Measurements from ENCODE around the gene ACO2. TPM values are rescaled to one million over a fixed set of nuclear protein-coding genes. Genes with fewer than 3 reads are reported as not detected.

The ACO2 gene
- total RNA-seq, 2 experiments from 2014 or later = 69.5 to 71.9 TPM

GRCh38 chr22:41543854-41544670 is 75.1 kb downstream of the ACO2 start, which contains the start of gene POLR3H:
POLR3H (minus strand) TSS chr22:41544470; CDS start chr22:41544101, 369 bp downstream.
- ATAC-seq (ENCODE audit: poor library complexity) = peak; percentile 98
- peaks cover 41% of the 10 kb centered on the region for H3K4me1 Mint-ChIP-seq (ENCODE audit: low read depth)
- H3K36me3 Mint-ChIP-seq (ENCODE audit: low read depth) = peaks cover 28% of the 10 kb centered on the region

GRCh38 chr22:41544671-41545476 is 76.0 kb downstream of the ACO2 start:
- H3K4me3 ChIP-seq (ENCODE audit: low read length) = peak overlapping the region; percentile 90
- no peaks in the 10 kb centered on the region for H3K9me3 ChIP-seq (ENCODE audit: control insufficient read depth in 1 of 2, insufficient read depth in 1 of 2, low read length in 2 of 2)
- no peak for TF ChIP-seq CTCF (IDR thresholded peaks at IDR 0.05)
- peaks cover 7% of the 10 kb centered on the region for H3K36me3 ChIP-seq (ENCODE audit: insufficient read depth, low read length)
- H3K36me3 Mint-ChIP-seq (ENCODE audit: low read depth) = peaks cover 21% of the 10 kb centered on the region
- ATAC-seq (ENCODE audit: poor library complexity) (peak; percentile 4), DNase-seq (peak in 2 of 14 experiments; percentile 36 to 44)
- H3K27me3 ChIP-seq (ENCODE audit: control insufficient read depth in 1 of 2, insufficient read depth in 2 of 2, low read length in 2 of 2) = no peaks in the 10 kb centered on the region
- ChIA-PET POLR2A (interaction anchor here (1.3 to 1.7 kb wide), 6 partner anchors 21 to 164 kb away, joined by 4 to 13 read pairs (median 8); partner anchors contain the start of genes ACO2, PHF5A, PMM1 and TEF), CTCF (no interaction called here)
- H3K27me3 Mint-ChIP-seq = no peaks in the 10 kb centered on the region
- H3K4me3 Mint-ChIP-seq = peak overlapping the region; percentile 98
- peak overlapping the region; percentile 66 to 81 for H3K27ac ChIP-seq (ENCODE audit: low read depth in 1 of 2, low read length in 2 of 2)
- H3K27ac Mint-ChIP-seq = peak overlapping the region; percentile 85
- intact Hi-C loops (cut with DNase I, micrococcal nuclease) = loop anchor here (1.0 to 10.0 kb wide), 5 partner anchors 44 to 260 kb away; partner anchors contain the start of genes DESI1 (in 2 of the 2), PMM1 (in 2 of the 2), XRCC6 (in 2 of the 2) and ACO2 (in 1 of the 2)
- peaks cover 41% of the 10 kb centered on the region for H3K4me1 Mint-ChIP-seq (ENCODE audit: low read depth)
- H3K4me1 ChIP-seq (ENCODE audit: insufficient read depth, low read length) = peaks cover 26% of the 10 kb centered on the region
- H3K9me3 Mint-ChIP-seq = no peaks in the 10 kb centered on the region

More at GRCh38 chr22:41543854-41544670, 75.1 kb downstream of the ACO2 start, which contains the start of gene POLR3H:
- peaks cover 8% of the 10 kb centered on the region for H3K36me3 ChIP-seq (ENCODE audit: insufficient read depth, low read length)
- peak; percentile 91 to 99 (median 96) for DNase-seq
- no peaks in the 10 kb centered on the region for H3K9me3 ChIP-seq (ENCODE audit: control insufficient read depth in 1 of 2, insufficient read depth in 1 of 2, low read length in 2 of 2)
- peaks cover 26% of the 10 kb centered on the region for H3K4me1 ChIP-seq (ENCODE audit: insufficient read depth, low read length)
- peak; percentile 51 for TF ChIP-seq CTCF (IDR thresholded peaks at IDR 0.05)
- H3K4me3 ChIP-seq (ENCODE audit: low read length) = peak within 1 kb of the TSS; percentile 90
- H3K9me3 Mint-ChIP-seq = no peaks in the 10 kb centered on the region
- intact Hi-C loops (cut with DNase I, micrococcal nuclease) = loop anchor here (1.0 to 10.0 kb wide), 6 partner anchors 45 to 259 kb away; partner anchors contain the start of genes DESI1 (in 2 of the 2), PMM1 (in 2 of the 2), XRCC6 (in 2 of the 2) and ACO2 (in 1 of the 2)
- H3K27me3 ChIP-seq (ENCODE audit: control insufficient read depth in 1 of 2, insufficient read depth in 2 of 2, low read length in 2 of 2) = no peaks in the 10 kb centered on the region
- H3K27ac ChIP-seq (ENCODE audit: low read depth in 1 of 2, low read length in 2 of 2) = peak within 1 kb of the TSS; percentile 77 to 81
- H3K4me3 Mint-ChIP-seq = peak within 1 kb of the TSS; percentile 98
- ChIA-PET CTCF (interaction anchor here (0.5 to 1.1 kb wide), 4 partner anchors 17 to 170 kb away, joined by 3 to 4 read pairs (median 4); no protein-coding TSS in a partner anchor), POLR2A (interaction anchor here (0.6 to 1.7 kb wide), 10 partner anchors 20 to 1500 kb away, joined by 3 to 13 read pairs (median 6); partner anchors contain the start of genes ACO2, DESI1, PHF5A and PMM1)
- H3K27ac Mint-ChIP-seq = peak within 1 kb of the TSS; percentile 85
- H3K27me3 Mint-ChIP-seq = no peaks in the 10 kb centered on the region

GRCh38 chr22:41548830-41549211 is 79.9 kb downstream of the ACO2 start:
- H3K27me3 Mint-ChIP-seq = no peaks in the 10 kb centered on the region
- DNase-seq = no peak
- no peaks in the 10 kb centered on the region for H3K36me3 ChIP-seq (ENCODE audit: insufficient read depth, low read length)
- H3K36me3 Mint-ChIP-seq (ENCODE audit: low read depth) = peaks cover 5% of the 10 kb centered on the region
- no peak overlapping the region for H3K4me3 Mint-ChIP-seq
- CTCF ChIA-PET = no interaction called here
- no peak for TF ChIP-seq CTCF (IDR thresholded peaks at IDR 0.05)
- H3K9me3 ChIP-seq (ENCODE audit: control insufficient read depth in 1 of 2, insufficient read depth in 1 of 2, low read length in 2 of 2) = no peaks in the 10 kb centered on the region
- ATAC-seq (ENCODE audit: poor library complexity) = no peak
- H3K27me3 ChIP-seq (ENCODE audit: control insufficient read depth in 1 of 2, insufficient read depth in 2 of 2, low read length in 2 of 2) = no peaks in the 10 kb centered on the region
- H3K4me3 ChIP-seq (ENCODE audit: low read length) = no peak overlapping the region
- no peak overlapping the region for H3K27ac ChIP-seq (ENCODE audit: low read depth in 1 of 2, low read length in 2 of 2)
- H3K27ac Mint-ChIP-seq = no peak overlapping the region
- H3K9me3 Mint-ChIP-seq = no peaks in the 10 kb centered on the region
- peaks cover 10% of the 10 kb centered on the region for H3K4me1 ChIP-seq (ENCODE audit: insufficient read depth, low read length)
- POLR2A ChIA-PET = no interaction called here
- peaks cover 15% of the 10 kb centered on the region for H3K4me1 Mint-ChIP-seq (ENCODE audit: low read depth)
- intact Hi-C loops (cut with DNase I, micrococcal nuclease) = loop anchor here in 1 of 2 experiments (10.0 kb wide), 1 partner anchor 264 kb away; the partner anchor contains the start of gene RANGAP1

Data from CD4-positive, alpha-beta T cell (primary cell).